Spleen (tissue), 7 donors: ENCODE measurements around the gene PAPOLA.

Experiments
- POLR2AphosphoS5 ChIP-seq, 3 donors: sonication (generic); formaldehyde crosslinking; IDR thresholded peaks; one replicate each; pipeline ENCODE4 v1.5.1; 2017; ENCODE audit warnings: antibody characterized with exemption in 3 of 3
- TF ChIP-seq, protein P1 (sequence below), 11 experiments: fragments of 200-600 bp in 7 of 11; fragments of 450-650 bp in 4 of 11; sonication (generic) in 4 of 11; IDR thresholded peaks in 8 of 11; conservative IDR thresholded peaks in 3 of 11; 1 replicate in 7 of 11; 2 replicates in 4 of 11; pipeline versions ENCODE4 v1.4.0 to v1.8.0; 2016 to 2021; ENCODE audit warnings: antibody characterized with exemption in 11 of 11, inconsistent platforms in 4 of 11, mild to moderate bottlenecking in 1 of 11
- donor health status: DM: no; HTN: no; CAD: no; lungs with moderate emphysema.
- donor health status: DM: no; HTN: no; CAD: no.
- donor health status: DM: no; HTN: no; CAD: no.

DNA sequence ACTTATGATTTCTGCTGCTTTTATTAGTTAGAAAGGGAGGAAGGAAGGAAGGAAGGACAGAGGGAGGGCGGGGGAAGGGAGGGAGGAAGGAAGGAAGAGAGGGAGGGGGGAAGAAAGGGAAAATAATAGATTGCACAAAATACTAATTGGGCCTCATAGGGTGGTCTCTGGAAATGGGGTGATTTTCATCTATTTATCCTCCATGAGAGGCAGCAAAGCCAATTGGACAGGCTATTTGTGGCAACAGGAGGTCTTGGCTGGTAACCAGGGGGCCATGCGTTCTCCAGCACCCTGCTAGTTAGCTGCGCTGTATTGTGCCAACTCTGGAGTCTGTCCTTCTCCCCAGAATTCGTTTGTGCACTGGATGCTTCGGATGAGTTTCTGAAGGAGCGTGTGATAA is 24.1 kb upstream of the PAPOLA start:
- TF ChIP-seq POLR2AphosphoS5 (IDR thresholded peaks at IDR 0.05): no peak
- TF ChIP-seq, protein P1, sequence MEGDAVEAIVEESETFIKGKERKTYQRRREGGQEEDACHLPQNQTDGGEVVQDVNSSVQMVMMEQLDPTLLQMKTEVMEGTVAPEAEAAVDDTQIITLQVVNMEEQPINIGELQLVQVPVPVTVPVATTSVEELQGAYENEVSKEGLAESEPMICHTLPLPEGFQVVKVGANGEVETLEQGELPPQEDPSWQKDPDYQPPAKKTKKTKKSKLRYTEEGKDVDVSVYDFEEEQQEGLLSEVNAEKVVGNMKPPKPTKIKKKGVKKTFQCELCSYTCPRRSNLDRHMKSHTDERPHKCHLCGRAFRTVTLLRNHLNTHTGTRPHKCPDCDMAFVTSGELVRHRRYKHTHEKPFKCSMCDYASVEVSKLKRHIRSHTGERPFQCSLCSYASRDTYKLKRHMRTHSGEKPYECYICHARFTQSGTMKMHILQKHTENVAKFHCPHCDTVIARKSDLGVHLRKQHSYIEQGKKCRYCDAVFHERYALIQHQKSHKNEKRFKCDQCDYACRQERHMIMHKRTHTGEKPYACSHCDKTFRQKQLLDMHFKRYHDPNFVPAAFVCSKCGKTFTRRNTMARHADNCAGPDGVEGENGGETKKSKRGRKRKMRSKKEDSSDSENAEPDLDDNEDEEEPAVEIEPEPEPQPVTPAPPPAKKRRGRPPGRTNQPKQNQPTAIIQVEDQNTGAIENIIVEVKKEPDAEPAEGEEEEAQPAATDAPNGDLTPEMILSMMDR (IDR thresholded peaks at IDR 0.05 in 8 of 11, conservative IDR thresholded peaks at IDR 0.05 in 3 of 11): no peak
